DMS 273 treated with DMSO at 0.1 percent for 48 hours (cell line): ENCODE measurements around the gene COL27A1.

Source experiments
- DNase-seq: peaks from one replicate; lab custom pipeline; 2025; lab: John Stamatoyannopoulos, UW

The COL27A1 gene

GRCh38 chr9:114342755-114343440 is 187.6 kb downstream of the COL27A1 start:
- no peak for DNase-seq

- DNase-seq, result no peak
These were observed 188.3 kb downstream of the COL27A1 start for GRCh38 chr9:114343471-114344187.

DNA sequence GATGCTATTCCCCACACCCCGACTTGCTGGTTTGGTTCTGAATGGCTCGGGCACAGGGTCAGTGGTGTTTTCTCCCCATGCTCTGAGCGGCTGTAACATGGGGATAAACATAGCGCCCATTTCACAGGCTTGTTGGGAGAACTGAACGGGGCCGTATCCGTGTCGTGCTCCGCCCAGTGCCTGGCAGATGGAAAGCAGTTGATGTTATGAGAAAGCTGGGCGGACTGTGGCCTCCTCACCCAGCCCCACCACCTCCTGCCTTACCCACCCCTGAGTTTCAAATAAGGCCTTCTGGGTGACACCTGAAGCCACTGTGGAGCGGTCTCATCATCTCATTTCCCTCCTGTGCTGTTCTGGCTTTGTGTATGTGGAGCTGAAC is 188.8 kb downstream of the COL27A1 start:
- no peak for DNase-seq

- no peak for DNase-seq
These were observed 189.4 kb downstream of the COL27A1 start for GRCh38 chr9:114344692-114345091.

DNA sequence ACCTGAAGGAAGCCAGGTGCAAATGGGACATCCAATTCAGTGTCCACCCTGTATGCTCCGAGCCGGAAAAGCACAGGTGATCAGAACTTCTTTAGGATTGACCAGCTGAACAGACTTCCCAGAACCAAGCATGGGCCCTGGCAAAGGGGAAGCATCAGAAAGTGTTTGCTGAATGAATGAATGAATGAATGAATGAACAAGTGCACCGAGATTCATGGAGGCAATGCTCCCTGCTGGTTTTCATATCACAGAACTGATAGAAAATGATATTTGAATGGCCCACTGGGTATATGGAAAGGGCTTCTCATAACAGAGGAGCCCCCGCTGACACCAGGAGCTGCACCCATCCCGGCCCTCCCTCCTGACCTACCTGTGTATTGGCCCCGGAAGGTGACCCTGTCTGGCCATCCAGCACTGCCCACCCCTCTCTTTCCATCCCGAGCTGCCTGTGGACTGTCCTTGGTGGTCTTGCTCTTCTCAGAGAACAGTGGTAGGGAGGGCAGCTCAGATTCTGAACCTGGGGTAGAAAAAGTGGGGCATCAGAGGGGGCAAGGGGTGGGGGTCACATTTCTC is 190.2 kb downstream of the COL27A1 start:
- no peak for DNase-seq

- no peak for DNase-seq
These were observed 190.8 kb downstream of the COL27A1 start for GRCh38 chr9:114346146-114346545.

DNA sequence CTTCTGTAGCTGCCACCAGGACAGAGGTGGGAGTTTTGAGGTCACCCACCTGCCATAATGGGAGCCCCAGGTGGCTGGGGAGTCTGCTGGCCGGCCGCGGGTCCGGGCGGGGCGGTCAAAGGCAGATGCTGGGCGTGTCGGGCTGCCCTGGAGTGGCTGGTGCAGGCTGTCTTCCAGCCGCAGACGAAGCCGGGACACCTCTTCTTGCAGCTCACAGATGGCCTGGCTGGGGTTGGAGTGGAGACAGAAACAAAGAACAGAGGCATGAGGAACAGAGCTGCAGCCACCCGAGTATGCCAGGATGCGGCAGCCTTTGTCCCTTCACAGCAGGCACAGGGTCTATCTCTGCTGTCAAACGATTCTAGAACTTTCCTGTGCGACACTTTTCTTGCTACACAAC is 192.3 kb downstream of the COL27A1 start:
- DNase-seq, result no peak

DNA sequence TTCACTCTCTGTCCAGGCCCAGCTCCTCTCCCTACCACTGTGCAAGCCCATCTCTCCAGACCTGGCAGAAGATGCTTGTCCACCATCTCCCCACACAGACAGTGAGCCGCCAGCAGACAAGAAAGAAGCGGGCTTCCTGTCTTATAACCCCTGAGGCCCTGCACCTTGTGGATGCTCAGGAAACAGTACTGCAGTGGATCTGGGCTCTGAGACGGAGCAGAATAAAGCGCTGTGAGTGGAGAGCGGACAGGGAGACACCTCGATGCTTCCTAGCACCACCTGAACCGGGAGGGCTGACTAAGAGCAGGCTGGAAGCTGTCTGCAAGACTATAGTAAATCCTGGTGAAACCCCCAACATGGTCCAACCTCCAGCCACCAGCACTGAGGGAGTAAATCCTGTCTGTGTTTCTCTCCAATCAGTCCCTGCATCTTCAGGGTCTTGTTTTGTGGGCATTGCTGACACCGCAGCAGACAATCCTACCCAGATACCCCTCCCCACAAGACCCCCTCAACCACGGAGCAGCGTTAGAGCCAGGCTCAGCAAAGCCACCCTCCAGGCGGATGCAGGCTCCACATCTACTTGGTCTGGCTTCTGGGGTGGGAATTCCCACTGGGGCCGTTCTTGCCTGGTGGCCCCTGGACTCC is 193.0 kb downstream of the COL27A1 start:
- DNase-seq, result no peak

- peak; percentile 30 for DNase-seq
These were observed 193.7 kb downstream of the COL27A1 start for GRCh38 chr9:114348906-114349482.

GRCh38 chr9:114349713-114350480 is 194.6 kb downstream of the COL27A1 start:
- DNase-seq, result no peak

DNA sequence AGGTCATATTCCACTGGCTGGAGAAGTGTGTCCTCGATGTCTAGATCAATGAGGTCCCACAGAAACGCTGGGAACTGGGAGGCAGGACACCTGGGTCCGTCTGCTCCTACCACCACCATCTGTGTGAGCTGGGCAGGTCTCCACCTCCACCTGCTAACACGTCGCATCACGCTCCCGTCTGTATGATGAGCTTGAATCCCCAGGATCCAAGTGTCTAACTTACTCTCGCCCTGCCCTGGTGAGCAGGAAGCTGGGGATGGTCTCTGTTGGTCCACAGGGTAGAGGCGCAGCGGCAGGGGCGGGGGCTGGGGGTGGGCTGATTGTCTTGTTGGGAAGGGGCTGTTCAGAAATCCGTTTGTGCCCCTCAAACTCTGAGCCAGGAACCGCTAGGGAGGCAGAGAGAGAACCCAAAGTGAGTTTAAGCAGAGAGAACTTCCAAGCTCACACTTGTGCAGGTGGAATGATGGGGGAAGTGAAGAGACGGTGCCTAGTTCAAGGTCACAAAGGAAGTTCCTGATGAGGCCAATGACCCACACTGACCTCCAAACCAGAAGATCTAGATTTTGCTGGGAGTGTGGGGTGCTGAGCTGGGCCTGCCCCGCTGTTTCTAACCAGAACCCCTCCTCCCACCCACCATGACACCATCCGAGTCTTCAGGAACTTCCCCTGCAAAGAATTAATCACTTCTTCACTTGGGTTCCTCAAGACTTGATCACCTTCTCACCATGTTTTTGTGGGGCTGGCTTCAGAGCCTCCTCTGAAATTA is 195.5 kb downstream of the COL27A1 start:
- DNase-seq, result no peak

- DNase-seq, result no peak
These were observed 196.6 kb downstream of the COL27A1 start for GRCh38 chr9:114351932-114352331.

DNA sequence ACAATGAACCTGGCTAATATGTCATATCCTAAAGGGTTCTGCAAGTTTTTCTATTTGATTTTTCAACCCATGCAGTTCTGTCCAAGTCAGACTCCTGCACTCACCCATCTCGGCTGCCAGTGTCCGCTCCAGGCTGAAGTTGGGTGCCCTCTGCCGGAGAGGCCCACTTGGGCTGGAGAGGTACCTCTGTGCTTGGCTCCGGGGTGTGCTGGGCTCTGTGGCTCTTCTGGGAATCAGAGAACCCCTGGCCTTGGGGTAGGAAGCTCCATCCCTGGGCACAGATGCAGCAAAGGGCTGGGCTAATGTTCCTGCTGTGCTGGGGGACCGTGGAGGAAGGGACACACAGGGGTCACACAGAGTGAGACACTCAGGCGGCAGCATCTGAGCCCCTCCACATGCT is 200.5 kb downstream of the COL27A1 start:
- DNase-seq, result no peak

DNA sequence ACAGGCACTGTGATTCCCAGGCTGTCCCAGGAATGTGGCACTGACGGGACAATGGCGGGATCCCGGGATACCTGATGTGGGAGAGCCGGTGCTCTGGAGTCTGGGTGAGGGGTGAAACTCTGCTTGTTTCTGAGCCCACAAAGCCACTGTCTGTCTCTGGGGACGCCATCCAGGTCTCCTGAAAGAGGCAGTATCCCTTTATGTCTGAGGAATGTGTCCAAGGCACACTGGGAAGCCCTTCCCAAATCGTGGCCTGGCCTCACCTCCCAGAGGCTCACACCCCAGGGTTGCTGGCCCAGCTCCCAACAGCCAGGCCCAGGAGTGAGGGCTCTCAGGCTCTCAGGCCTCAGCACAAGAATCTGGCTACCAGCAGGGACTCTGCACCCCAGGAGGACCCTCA is 201.5 kb downstream of the COL27A1 start:
- no peak for DNase-seq

GRCh38 chr9:114357360-114357759 is 202.0 kb downstream of the COL27A1 start:
- DNase-seq, result no peak

DNA sequence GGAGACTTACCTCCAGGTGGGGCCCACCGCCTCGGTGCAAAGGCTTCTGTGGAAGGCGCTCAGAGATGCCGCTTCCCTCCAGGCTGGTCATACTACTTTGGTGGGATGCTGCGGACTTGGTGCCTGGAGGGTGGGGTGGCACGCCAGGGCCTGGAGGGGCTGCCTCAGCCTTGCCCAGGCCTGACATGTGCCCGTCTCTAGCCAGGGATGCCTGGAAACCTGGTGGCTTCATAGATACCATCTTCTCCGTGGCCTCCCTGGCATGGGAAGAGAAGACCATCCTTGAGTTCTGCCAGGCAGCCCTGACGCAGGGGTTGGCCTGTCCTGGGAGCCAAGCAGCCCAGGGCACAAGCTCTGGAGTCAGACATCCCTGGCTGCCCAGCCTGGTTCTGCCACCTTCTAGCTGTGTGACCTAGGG is 202.6 kb downstream of the COL27A1 start:
- DNase-seq, result no peak

GRCh38 chr9:114359801-114360200 is 204.5 kb downstream of the COL27A1 start:
- no peak for DNase-seq

GRCh38 chr9:114361542-114361941 is 206.2 kb downstream of the COL27A1 start:
- no peak for DNase-seq
